HepG2 (cell line): ENCODE results near the gene MADD. TPM values are rescaled to one million over a fixed set of nuclear protein-coding genes. Genes with fewer than 3 reads are reported as not detected.

ENCODE experiments used
- BRCA1 ChIP-seq: sonication (generic); formaldehyde crosslinking; IDR thresholded peaks from 2 replicates; pipeline ENCODE4 v1.4.0; 2020; ENCODE audit warnings: missing genetic modification reagents
- HCFC1 ChIP-seq: fragments of 150-350 bp; IDR thresholded peaks from 2 replicates; pipeline ENCODE4 v1.6.1; 2014; ENCODE audit warnings: low read depth, low read length
- IRX3 ChIP-seq: sonication (generic); formaldehyde crosslinking; IDR thresholded peaks from 2 replicates; pipeline ENCODE4 v1.8.1; 2023; ENCODE audit warnings: mild to moderate bottlenecking, low read depth, missing genetic modification reagents, borderline replicate concordance
- KDM2A ChIP-seq: sonication (generic); formaldehyde crosslinking; IDR thresholded peaks from 2 replicates; pipeline ENCODE4 v1.4.0; 2020; ENCODE audit warnings: low read depth, missing genetic modification reagents, borderline replicate concordance
- MYC ChIP-seq: sonication (generic); formaldehyde crosslinking; IDR thresholded peaks from 2 replicates; pipeline ENCODE4 v1.9.0; 2021; ENCODE audit warnings: missing genetic modification reagents, borderline replicate concordance
- SNAI1 ChIP-seq: sonication (generic); formaldehyde crosslinking; IDR thresholded peaks from 2 replicates; pipeline ENCODE4 v1.5.0; 2020; ENCODE audit warnings: mild to moderate bottlenecking, missing genetic modification reagents, borderline replicate concordance
- TP53 ChIP-seq: sonication (generic); formaldehyde crosslinking; conservative IDR thresholded peaks from 2 replicates; pipeline ENCODE4 v1.4.0; 2020; ENCODE audit warnings: missing genetic modification reagents
- ZBTB1 ChIP-seq: sonication (generic); formaldehyde crosslinking; IDR thresholded peaks from 2 replicates; pipeline ENCODE4 v1.4.0; 2020; ENCODE audit warnings: missing genetic modification reagents, borderline replicate concordance
- ZBTB38 ChIP-seq: sonication (generic); formaldehyde crosslinking; IDR thresholded peaks from 2 replicates; pipeline ENCODE4 v1.5.1; 2020; ENCODE audit warnings: mild to moderate bottlenecking, missing genetic modification reagents
- ZFP37 ChIP-seq: sonication (generic); formaldehyde crosslinking; IDR thresholded peaks from 2 replicates; pipeline ENCODE4 v1.4.0; 2020; ENCODE audit warnings: missing genetic modification reagents, borderline replicate concordance
- ZNF136 ChIP-seq: sonication (generic); formaldehyde crosslinking; IDR thresholded peaks from 2 replicates; pipeline ENCODE4 v1.8.1; 2022; ENCODE audit warnings: low read depth, mild to moderate bottlenecking, moderate library complexity, missing genetic modification reagents
- ZNF333 ChIP-seq: sonication (generic); formaldehyde crosslinking; IDR thresholded peaks from 2 replicates; pipeline ENCODE4 v1.4.0; 2020; ENCODE audit warnings: mild to moderate bottlenecking, missing genetic modification reagents, borderline replicate concordance
- ZNF567 ChIP-seq: sonication (generic); formaldehyde crosslinking; IDR thresholded peaks from 2 replicates; pipeline ENCODE4 v1.8.1; 2023; ENCODE audit warnings: mild to moderate bottlenecking, missing genetic modification reagents, borderline replicate concordance
- ZNF75D ChIP-seq: sonication (generic); formaldehyde crosslinking; IDR thresholded peaks from 2 replicates; pipeline ENCODE4 v1.8.1; 2023; ENCODE audit warnings: missing genetic modification reagents, mild to moderate bottlenecking, borderline replicate concordance
- ZNF878 ChIP-seq: sonication (generic); formaldehyde crosslinking; IDR thresholded peaks from 2 replicates; pipeline ENCODE4 v1.8.1; 2023; ENCODE audit warnings: mild to moderate bottlenecking, missing genetic modification reagents, moderate library complexity
- polyA plus RNA-seq, 8 experiments: library from polyadenylated mRNA; depleted of rRNA in 3 of 8; stranded (reverse) in 7 of 8; unstranded in 1 of 8; fragments of >200 nt; fragmentation: Illumina TruSeq in 4 of 8; extraction: Trizol in 4 of 8; gene quantifications; 2 replicates each; pipeline versions ENCODE4 v1.2.1 to v1.2.3, GENCODE V29; 2011 to 2016; ENCODE audit warnings: low read depth in 4 of 8, missing spikeins in 1 of 8, mixed read lengths in 1 of 8; ENCODE audit not compliant: insufficient read depth in 1 of 8
- total RNA-seq, 5 experiments: library from RNA; depleted of rRNA; stranded (reverse); fragments of >200 nt; fragmentation: Illumina TruSeq; extraction: Trizol; gene quantifications; 2 replicates each; pipeline ENCODE4 v1.2.3, GENCODE V29; 2016; ENCODE audit warnings: low read depth in 1 of 5
- TF ChIP-seq, protein P1 (sequence below): sonication (generic); formaldehyde crosslinking; IDR thresholded peaks from 2 replicates; pipeline ENCODE4 v1.8.0; 2022; ENCODE audit warnings: low read depth, missing genetic modification reagents
- TF ChIP-seq, protein P2 (sequence below): sonication (generic); formaldehyde crosslinking; IDR thresholded peaks from 2 replicates; pipeline ENCODE4 v1.4.0; 2020; ENCODE audit warnings: missing genetic modification reagents
- TF ChIP-seq, protein P3 (sequence below): IDR thresholded peaks from 2 replicates; pipeline ENCODE4 v1.6.1; 2018; ENCODE audit warnings: missing genetic modification reagents, mild to moderate bottlenecking, missing compliant biosample characterization
- TF ChIP-seq, protein P4 (sequence below): sonication (generic); formaldehyde crosslinking; IDR thresholded peaks from 2 replicates; pipeline ENCODE4 v1.4.0; 2020; ENCODE audit warnings: missing genetic modification reagents, mild to moderate bottlenecking, borderline replicate concordance

MADD gene
- total and polyA plus RNA-seq, 2 of the 13 experiments (the other 11 are each of a cell fraction or from before 2014, with no cell fraction given) = 18.0 to 29.2 TPM

DNA sequence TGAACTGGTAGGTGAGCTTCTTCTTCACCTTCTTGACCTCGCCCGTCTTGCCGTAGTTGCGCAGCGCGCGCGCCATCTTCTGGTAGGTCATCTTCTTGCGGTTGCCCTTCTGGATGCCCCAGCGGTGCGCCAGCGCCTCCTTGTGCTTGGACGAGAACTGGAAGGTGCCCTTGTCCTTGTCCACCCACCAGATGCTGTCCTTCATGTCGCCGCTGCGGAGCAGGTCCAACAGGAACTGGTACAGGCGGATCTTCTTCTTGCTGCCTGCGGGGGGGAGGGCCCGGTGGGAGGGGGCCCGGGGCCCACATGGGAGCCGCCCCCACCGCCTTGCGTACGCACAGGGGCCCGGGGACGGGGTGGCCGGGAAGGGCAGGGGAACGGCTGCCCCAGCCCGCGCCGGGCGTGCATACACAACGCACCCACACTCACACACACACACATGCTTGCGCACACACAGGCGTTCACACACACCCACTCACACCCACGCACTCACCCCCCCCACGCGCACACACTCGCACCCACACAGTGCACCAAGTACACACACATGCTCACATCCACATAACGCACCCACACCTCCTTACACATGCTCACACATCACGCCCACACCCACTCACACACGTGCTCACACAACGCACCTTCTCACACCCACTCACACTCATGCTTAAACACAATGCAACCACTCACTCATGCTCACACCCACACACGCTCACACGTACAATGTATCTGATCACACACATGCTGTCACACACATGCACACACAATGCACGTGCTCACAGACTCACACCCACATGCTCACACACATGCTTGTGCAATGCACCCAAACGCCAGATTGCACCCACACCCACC, 85.6 kb downstream of the MADD start (continued):
- TF ChIP-seq BRCA1 (CRISPR knock-in tag) (no peak), SNAI1 (CRISPR knock-in tag) (no peak), KDM2A (CRISPR knock-in tag) (peak; percentile 93), ZNF567 (CRISPR knock-in tag) (0 out of 2 replicates have a peak, but pooled peaks have one; percentile 50), ZNF75D (CRISPR knock-in tag) (no peak), ZNF333 (CRISPR knock-in tag) (no peak), ZBTB1 (CRISPR knock-in tag) (no peak), HCFC1 (no peak), ZBTB38 (CRISPR knock-in tag) (peak; percentile 65; the same call in 1 of the 2 replicates), TP53 (CRISPR knock-in tag) (no peak), ZNF136 (CRISPR knock-in tag) (no peak), ZFP37 (no peak), IRX3 (CRISPR knock-in tag) (no peak), ZNF878 (no peak), MYC (CRISPR knock-in tag) (peak; percentile 23; the same call in 1 of the 2 replicates)
- TF ChIP-seq, protein P1, sequence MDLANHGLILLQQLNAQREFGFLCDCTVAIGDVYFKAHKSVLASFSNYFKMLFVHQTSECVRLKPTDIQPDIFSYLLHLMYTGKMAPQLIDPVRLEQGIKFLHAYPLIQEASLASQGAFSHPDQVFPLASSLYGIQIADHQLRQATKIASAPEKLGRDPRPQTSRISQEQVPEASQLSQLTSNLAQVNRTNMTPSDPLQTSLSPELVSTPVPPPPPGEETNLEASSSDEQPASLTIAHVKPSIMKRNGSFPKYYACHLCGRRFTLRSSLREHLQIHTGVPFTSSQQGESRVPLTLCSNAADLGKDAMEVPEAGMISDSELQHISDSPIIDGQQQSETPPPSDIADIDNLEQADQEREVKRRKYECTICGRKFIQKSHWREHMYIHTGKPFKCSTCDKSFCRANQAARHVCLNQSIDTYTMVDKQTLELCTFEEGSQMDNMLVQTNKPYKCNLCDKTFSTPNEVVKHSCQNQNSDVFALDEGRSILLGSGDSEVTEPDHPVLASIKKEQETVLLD = 0 out of 2 replicates have a peak, but pooled peaks have one; percentile 22
- TF ChIP-seq, protein P2, sequence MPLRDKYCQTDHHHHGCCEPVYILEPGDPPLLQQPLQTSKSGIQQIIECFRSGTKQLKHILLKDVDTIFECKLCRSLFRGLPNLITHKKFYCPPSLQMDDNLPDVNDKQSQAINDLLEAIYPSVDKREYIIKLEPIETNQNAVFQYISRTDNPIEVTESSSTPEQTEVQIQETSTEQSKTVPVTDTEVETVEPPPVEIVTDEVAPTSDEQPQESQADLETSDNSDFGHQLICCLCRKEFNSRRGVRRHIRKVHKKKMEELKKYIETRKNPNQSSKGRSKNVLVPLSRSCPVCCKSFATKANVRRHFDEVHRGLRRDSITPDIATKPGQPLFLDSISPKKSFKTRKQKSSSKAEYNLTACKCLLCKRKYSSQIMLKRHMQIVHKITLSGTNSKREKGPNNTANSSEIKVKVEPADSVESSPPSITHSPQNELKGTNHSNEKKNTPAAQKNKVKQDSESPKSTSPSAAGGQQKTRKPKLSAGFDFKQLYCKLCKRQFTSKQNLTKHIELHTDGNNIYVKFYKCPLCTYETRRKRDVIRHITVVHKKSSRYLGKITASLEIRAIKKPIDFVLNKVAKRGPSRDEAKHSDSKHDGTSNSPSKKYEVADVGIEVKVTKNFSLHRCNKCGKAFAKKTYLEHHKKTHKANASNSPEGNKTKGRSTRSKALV (CRISPR knock-in tag) = no peak
- TF ChIP-seq, protein P3, sequence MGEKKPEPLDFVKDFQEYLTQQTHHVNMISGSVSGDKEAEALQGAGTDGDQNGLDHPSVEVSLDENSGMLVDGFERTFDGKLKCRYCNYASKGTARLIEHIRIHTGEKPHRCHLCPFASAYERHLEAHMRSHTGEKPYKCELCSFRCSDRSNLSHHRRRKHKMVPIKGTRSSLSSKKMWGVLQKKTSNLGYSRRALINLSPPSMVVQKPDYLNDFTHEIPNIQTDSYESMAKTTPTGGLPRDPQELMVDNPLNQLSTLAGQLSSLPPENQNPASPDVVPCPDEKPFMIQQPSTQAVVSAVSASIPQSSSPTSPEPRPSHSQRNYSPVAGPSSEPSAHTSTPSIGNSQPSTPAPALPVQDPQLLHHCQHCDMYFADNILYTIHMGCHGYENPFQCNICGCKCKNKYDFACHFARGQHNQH (CRISPR knock-in tag) = peak; percentile 63; the same call in 1 of the 2 replicates
- TF ChIP-seq, protein P4, sequence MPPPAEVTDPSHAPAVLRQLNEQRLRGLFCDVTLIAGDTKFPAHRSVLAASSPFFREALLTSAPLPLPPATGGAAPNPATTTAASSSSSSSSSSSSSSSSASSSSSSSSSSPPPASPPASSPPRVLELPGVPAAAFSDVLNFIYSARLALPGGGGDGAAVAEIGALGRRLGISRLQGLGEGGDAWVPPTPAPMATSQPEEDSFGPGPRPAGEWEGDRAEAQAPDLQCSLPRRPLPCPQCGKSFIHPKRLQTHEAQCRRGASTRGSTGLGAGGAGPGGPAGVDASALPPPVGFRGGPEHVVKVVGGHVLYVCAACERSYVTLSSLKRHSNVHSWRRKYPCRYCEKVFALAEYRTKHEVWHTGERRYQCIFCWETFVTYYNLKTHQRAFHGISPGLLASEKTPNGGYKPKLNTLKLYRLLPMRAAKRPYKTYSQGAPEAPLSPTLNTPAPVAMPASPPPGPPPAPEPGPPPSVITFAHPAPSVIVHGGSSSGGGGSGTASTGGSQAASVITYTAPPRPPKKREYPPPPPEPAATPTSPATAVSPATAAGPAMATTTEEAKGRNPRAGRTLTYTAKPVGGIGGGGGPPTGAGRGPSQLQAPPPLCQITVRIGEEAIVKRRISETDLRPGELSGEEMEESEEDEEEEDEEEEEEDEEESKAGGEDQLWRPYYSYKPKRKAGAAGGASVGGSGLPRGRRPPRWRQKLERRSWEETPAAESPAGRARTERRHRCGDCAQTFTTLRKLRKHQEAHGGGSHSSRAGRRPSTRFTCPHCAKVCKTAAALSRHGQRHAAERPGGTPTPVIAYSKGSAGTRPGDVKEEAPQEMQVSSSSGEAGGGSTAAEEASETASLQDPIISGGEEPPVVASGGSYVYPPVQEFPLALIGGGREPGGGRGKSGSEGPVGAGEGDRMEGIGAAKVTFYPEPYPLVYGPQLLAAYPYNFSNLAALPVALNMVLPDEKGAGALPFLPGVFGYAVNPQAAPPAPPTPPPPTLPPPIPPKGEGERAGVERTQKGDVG (CRISPR knock-in tag) = no peak
